Chondrocyte (in vitro differentiated cells): ENCODE results near the gene RBM26. TPM values are rescaled to one million over a fixed set of nuclear protein-coding genes. Genes with fewer than 3 reads are reported as not detected.

ENCODE experiments used
- DNase-seq: peaks from one replicate; pipeline ENCODE4 v3.0.0; 2021; ENCODE audit warnings: mixed read lengths, low spot score
- H3K27ac Mint-ChIP-seq: one replicate; pipeline ENCODE4 v1.8.0; 2021; ENCODE audit warnings: mild to moderate bottlenecking, moderate library complexity, mixed read lengths; ENCODE audit not compliant: unreplicated experiment
- H3K27me3 Mint-ChIP-seq: 2 replicates; pipeline ENCODE4 v1.8.0; 2021; ENCODE audit warnings: low read depth, mixed read lengths
- H3K36me3 Mint-ChIP-seq: 2 replicates; pipeline ENCODE4 v1.8.0; 2021; ENCODE audit warnings: low read depth, mixed read lengths
- H3K4me1 Mint-ChIP-seq: 2 replicates; pipeline ENCODE4 v1.8.0; 2021; ENCODE audit warnings: low read depth, mild to moderate bottlenecking, mixed read lengths
- H3K4me3 Mint-ChIP-seq: one replicate; pipeline ENCODE4 v1.8.0; 2021; ENCODE audit warnings: mild to moderate bottlenecking, moderate library complexity, mixed read lengths; ENCODE audit not compliant: unreplicated experiment
- H3K9me3 Mint-ChIP-seq: 2 replicates; pipeline ENCODE4 v1.8.0; 2021; ENCODE audit warnings: low read depth, mixed read lengths
- total RNA-seq: library from RNA; stranded (reverse); gene quantifications from 3 replicates; pipeline ENCODE4 v1.2.1, GENCODE V29; 2021
- TF ChIP-seq, protein P1 (sequence below): fragments of 200-600 bp; sonication (generic); IDR thresholded peaks from 2 replicates; pipeline ENCODE4 v1.5.0; 2021; ENCODE audit warnings: antibody characterized with exemption, mild to moderate bottlenecking, moderate library complexity

The RBM26 gene
- total RNA-seq, 1 donor from 2014 or later: 29.1 TPM

DNA sequence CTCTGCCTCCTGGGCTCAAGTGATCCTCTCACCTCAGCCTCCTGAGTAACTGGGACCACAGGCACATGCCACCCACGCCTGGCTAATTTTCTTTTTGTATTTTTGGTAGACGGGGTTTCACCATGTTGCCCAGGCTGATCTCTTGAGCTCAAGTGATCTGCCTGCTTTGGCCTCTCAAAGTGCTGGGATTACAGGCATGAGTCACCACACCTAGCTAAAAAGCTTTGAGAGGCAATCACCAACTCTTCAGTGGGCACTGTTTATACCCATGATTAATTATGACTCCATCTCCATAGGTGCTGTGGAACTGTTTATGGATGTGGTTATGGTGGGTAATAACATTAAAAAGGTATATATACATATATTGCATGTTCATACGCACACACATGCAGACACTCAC, 7.5 kb upstream of the RBM26 start:
- Mint-ChIP-seq H3K4me1 (no peaks in the 10 kb centered on the region), H3K36me3 (peaks cover 2% of the 10 kb centered on the region), H3K27ac (no peak overlapping the region), H3K4me3 (no peak overlapping the region), H3K27me3 (no peaks in the 10 kb centered on the region), H3K9me3 (no peaks in the 10 kb centered on the region)
- no peak for DNase-seq
- TF ChIP-seq, protein P1, sequence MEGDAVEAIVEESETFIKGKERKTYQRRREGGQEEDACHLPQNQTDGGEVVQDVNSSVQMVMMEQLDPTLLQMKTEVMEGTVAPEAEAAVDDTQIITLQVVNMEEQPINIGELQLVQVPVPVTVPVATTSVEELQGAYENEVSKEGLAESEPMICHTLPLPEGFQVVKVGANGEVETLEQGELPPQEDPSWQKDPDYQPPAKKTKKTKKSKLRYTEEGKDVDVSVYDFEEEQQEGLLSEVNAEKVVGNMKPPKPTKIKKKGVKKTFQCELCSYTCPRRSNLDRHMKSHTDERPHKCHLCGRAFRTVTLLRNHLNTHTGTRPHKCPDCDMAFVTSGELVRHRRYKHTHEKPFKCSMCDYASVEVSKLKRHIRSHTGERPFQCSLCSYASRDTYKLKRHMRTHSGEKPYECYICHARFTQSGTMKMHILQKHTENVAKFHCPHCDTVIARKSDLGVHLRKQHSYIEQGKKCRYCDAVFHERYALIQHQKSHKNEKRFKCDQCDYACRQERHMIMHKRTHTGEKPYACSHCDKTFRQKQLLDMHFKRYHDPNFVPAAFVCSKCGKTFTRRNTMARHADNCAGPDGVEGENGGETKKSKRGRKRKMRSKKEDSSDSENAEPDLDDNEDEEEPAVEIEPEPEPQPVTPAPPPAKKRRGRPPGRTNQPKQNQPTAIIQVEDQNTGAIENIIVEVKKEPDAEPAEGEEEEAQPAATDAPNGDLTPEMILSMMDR: no peak

DNA sequence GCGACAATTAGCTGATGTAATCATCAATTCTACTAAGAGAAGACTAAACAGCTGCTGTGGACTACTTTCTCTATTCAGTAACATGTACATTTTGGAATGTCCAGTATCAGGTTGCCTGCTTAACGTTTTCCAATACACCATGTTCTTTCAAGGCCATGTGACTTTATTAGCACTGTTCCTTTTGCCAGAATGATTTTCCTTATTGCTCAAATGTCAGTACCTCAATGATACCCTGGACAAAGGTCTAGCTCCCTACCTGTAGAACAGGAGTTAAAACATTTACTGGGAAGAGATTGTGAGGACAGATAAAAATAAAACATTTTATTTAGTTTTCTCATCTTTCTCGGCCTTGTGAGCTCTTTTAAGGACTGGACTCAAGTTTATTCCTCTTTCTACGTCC, 3.8 kb upstream of the RBM26 start:
- H3K27ac Mint-ChIP-seq: no peak overlapping the region
- peaks cover 2% of the 10 kb centered on the region for H3K36me3 Mint-ChIP-seq
- H3K4me1 Mint-ChIP-seq: peaks cover 9% of the 10 kb centered on the region
- TF ChIP-seq, protein P1: no peak
- no peak overlapping the region for H3K4me3 Mint-ChIP-seq
- no peaks in the 10 kb centered on the region for H3K27me3 Mint-ChIP-seq
- no peak for DNase-seq
- no peaks in the 10 kb centered on the region for H3K9me3 Mint-ChIP-seq

DNA sequence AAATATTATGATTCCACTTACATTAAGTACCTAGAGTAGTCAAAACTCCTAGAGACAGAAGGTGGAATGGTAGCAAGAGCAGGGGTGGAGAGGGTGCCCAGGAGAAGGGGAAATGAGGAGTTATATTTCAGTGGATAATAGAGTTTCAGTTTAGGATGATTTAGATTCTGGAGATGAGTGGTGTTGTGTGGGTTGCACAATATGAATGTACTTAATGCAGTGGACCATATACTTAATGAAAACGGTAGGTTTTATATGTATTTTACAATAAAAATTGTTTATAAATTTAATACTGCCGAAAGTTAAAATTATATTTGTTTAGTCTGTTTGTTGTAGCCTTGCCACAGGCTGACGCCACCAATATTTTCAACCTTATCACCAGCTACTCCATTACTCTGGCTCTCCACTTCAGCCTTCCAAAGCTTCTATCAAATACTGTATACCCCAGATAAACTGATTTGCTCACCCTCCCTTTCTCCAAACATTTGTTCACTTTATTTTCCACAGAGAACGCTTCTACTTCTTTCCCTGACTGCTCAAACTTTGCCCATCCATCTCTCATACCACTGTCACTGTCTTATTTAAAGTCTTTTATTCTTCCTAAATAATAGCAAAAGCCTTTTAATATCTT, 1.4 kb upstream of the RBM26 start:
- no peak for DNase-seq
- Mint-ChIP-seq H3K9me3 (no peaks in the 10 kb centered on the region), H3K36me3 (peaks cover under 1% of the 10 kb centered on the region), H3K27me3 (no peaks in the 10 kb centered on the region), H3K4me1 (peaks cover 9% of the 10 kb centered on the region), H3K27ac (no peak overlapping the region), H3K4me3 (no peak overlapping the region)
- TF ChIP-seq, protein P1: no peak

DNA sequence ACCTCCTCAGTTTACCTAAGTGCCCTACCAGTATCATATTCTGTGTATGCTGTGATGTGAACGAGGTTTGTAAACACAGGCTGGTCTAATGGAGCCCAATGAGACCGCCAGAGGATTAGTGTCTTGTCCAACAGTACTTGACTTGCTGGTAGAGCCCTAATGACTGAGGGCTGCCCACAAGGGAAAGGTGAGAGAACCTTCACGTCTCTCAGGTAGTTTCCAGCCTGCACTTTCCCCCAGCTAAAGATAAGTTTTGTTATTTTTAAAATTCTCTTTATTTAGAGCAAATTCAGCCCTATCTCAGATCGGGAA, 498 bp upstream of the RBM26 start:
- Mint-ChIP-seq H3K4me1 (peaks cover 9% of the 10 kb centered on the region), H3K4me3 (peak overlapping the region; percentile 88), H3K27me3 (no peaks in the 10 kb centered on the region), H3K27ac (peak overlapping the region; percentile 98), H3K9me3 (no peaks in the 10 kb centered on the region), H3K36me3 (peaks cover 2% of the 10 kb centered on the region)
- TF ChIP-seq, protein P1: no peak
- DNase-seq: no peak

DNA sequence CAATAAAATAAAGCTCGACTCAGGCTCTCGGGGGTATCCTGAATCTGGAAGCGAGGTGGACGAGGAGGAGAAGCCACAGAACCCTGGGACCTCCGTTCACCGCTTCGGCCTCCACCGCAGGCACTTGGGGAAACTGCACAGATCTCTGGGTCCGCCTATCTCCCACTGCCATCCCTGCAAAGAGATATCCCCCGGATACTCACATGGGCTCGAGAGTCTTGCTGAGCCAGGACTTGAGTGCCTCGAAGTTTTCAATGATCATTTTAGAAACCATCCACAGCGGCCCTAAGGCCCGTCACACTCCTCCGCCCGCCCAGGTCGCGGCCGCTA, 589 bp downstream of the RBM26 start:
- H3K36me3 Mint-ChIP-seq: peaks cover 2% of the 10 kb centered on the region
- H3K27ac Mint-ChIP-seq: no peak overlapping the region
- no peak for DNase-seq
- TF ChIP-seq, protein P1: no peak
- H3K27me3 Mint-ChIP-seq: no peaks in the 10 kb centered on the region
- no peak overlapping the region for H3K4me3 Mint-ChIP-seq
- peaks cover 14% of the 10 kb centered on the region for H3K4me1 Mint-ChIP-seq
- H3K9me3 Mint-ChIP-seq: no peaks in the 10 kb centered on the region
